Left cardiac atrium (tissue), 4 donors: ENCODE measurements around the gene RPTOR. TPM values are rescaled to one million over a fixed set of nuclear protein-coding genes. Genes with fewer than 3 reads are reported as not detected.

Experiments used
- ATAC-seq, 2 donors: fragments of 200-7000 bp; cut with Tn5 transposase; one replicate each; pipeline ENCODE4 v1.9.1; 2020; ENCODE audit warnings: mild to moderate bottlenecking in 2 of 2, moderate library complexity in 2 of 2
- DNase-seq: peaks from one replicate; pipeline ENCODE4 v3.0.0-alpha.2; 2020
- intact Hi-C, 2 donors: fragments of 100-400 bp; cut with DNase I; formaldehyde crosslinking; loops; one replicate each; pipeline versions ENCODE4 v1.14.1 to v1.15.1; 2022 to 2023
- total RNA-seq, 2 donors: library from RNA; stranded (reverse); fragmentation: NEBNext Ultra II Directional; extraction: Animal tissue kit (Norgen Biotek cat#: 25700); gene quantifications; one replicate each; pipeline ENCODE4 v1.2.1, GENCODE V29; 2021
- donor health status: DM: no; HTN: yes; CAD: no.
- donor health status: DM: no; HTN: yes; CAD: no; lungs with severe emphysema.
- donor health status: DM: yes; HTN: yes; CAD: no.
- donor health status: Dilated cardiomyopathy.

Gene RPTOR
- total RNA-seq, 2 donors from 2014 or later, result 18.9 to 22.9 TPM

- no peak for ATAC-seq
- intact Hi-C loops, result no loop called here
- DNase-seq, result no peak
Observed at GRCh38 chr17:80923211-80924110, 378.8 kb downstream of the RPTOR start.

GRCh38 chr17:80924111-80924806 lies 379.6 kb downstream of the RPTOR start:
- ATAC-seq (no peak), DNase-seq (no peak)
- intact Hi-C loops, result no loop called here

- intact Hi-C loops, result no loop called here
- DNase-seq, result no peak
- ATAC-seq, result no peak
Observed at GRCh38 chr17:80924807-80925610, 380.4 kb downstream of the RPTOR start.

- no peak for ATAC-seq
- intact Hi-C loops, result no loop called here
Observed at GRCh38 chr17:80925688-80926335, 381.2 kb downstream of the RPTOR start.

GRCh38 chr17:80926591-80927250 lies 382.1 kb downstream of the RPTOR start:
- ATAC-seq, result peak in 1 of 2 donors; percentile 42
- DNase-seq, result no peak
- intact Hi-C loops, result no loop called here

More at GRCh38 chr17:80925688-80926335, 381.2 kb downstream of the RPTOR start:
- DNase-seq, result no peak

- peak; percentile 27 to 47 for ATAC-seq
- intact Hi-C loops, result no loop called here
- no peak for DNase-seq
Observed at GRCh38 chr17:80927791-80928216, 383.2 kb downstream of the RPTOR start.

GRCh38 chr17:80929449-80929848 lies 384.8 kb downstream of the RPTOR start:
- intact Hi-C loops, result no loop called here
- ATAC-seq (no peak), DNase-seq (no peak)

- intact Hi-C loops, result no loop called here
- DNase-seq (no peak), ATAC-seq (no peak)
Observed at GRCh38 chr17:80930335-80931279, 386.0 kb downstream of the RPTOR start.

GRCh38 chr17:80931421-80932265 lies 387.0 kb downstream of the RPTOR start:
- DNase-seq (no peak), ATAC-seq (peak in 1 of 2 donors; percentile 81)
- intact Hi-C loops, result no loop called here

GRCh38 chr17:80935526-80935925 lies 390.9 kb downstream of the RPTOR start:
- intact Hi-C loops, result no loop called here
- DNase-seq (no peak), ATAC-seq (no peak)

GRCh38 chr17:80936218-80936617 lies 391.6 kb downstream of the RPTOR start:
- DNase-seq (no peak), ATAC-seq (no peak)
- intact Hi-C loops, result no loop called here

GRCh38 chr17:80936723-80937122 lies 392.1 kb downstream of the RPTOR start:
- intact Hi-C loops, result no loop called here
- DNase-seq (no peak), ATAC-seq (no peak)

- DNase-seq (no peak), ATAC-seq (no peak)
- intact Hi-C loops, result no loop called here
Observed at GRCh38 chr17:80937462-80938381, 393.1 kb downstream of the RPTOR start.

- no peak for ATAC-seq
- no peak for DNase-seq
- intact Hi-C loops, result no loop called here
Observed at GRCh38 chr17:80938556-80938955, 393.9 kb downstream of the RPTOR start.
